ENCODE results near the gene TAL1.
"Not testable (repeated sequence)": the region's sequence is repeated elsewhere in the genome, so short reads cannot be mapped to it uniquely, and the experiment has no call there.

The TAL1 gene

DNA sequence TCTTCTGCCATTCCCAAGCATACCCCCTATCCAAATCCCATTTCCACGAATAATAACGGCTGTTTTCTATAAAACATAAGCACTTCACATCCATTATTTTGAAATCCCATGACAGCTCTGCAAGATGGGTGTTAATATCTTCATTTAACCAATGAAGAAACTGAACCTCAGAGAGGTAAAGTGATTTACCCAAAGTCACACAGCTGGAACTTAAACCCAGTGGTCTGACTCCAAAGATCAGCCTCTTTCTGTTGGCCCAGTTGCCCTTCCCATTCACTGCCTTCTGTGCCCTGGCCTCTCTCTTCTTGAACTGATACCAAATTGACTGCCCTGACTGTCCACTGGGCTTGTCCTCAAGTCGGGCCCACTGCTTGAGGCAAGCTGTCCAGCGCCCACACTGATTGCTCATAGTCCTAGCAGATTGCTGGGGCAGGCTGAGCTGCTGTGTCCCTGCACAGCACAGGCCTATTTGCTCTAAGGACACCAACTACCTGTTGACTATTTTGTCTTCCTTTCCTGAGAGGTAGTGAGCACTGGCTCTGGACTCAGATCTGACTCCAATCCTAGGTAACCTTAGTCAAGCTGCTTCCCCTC lies 19.3 kb downstream of the TAL1 start:
- DNase-seq (ENCODE audit: low read depth), result no peak

- no peak for DNase-seq (ENCODE audit: low read depth)
Measured at GRCh38 chr1:47211796-47212269, 20.2 kb downstream of the TAL1 start.

- DNase-seq (ENCODE audit: low read depth), result no peak
Measured at GRCh38 chr1:47210666-47211065, 21.4 kb downstream of the TAL1 start.

- DNase-seq (ENCODE audit: low read depth), result no peak
Measured at GRCh38 chr1:47209725-47210325, 22.2 kb downstream of the TAL1 start.

DNA sequence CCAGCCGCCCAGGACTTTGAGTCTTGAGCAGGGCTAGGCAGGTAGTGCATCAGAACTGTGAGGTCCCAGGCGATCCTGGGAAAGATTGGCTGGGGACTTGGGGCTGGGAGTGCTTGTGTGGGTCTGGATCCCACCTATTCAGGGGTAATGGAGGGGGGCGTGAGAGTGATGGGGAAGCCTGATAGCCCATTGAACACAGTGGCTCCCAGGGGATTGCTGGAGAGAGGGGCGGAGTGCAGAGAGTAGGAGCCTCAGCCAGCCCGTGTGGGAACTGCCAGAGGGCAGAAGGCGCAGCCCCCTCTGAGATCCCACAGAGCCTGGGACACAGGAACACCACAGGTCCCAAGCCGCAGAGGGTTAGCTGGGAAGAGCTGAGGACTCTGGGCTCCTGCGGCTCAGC lies 22.9 kb downstream of the TAL1 start:
- no peak for DNase-seq (ENCODE audit: low read depth)

DNA sequence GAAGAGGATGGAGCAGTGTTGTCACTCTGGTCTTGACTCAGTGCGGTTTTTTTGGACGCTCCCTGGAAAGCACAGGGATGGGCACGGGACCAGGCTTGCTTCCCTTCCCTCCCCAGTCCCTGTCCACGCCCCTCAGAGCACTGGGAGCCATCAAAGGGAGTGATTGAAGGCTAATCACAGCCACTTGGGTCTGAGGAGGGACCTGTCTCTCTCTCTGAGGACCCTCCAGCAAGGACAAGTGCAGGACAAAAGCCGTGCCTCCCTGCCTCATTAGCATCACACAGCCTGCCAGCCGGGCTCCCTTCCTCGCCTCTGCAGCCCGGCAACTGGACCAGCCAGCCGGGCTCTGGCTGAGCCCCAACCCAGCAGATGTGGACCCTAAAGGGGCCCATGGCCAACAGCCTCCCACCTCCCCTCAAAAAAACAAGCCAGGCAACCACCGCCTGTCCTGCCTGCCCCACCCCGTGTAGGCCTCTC lies 23.6 kb downstream of the TAL1 start:
- no peak for DNase-seq (ENCODE audit: low read depth)

- DNase-seq (ENCODE audit: low read depth), result no peak
Measured at GRCh38 chr1:47207803-47208373, 24.1 kb downstream of the TAL1 start.

- DNase-seq (ENCODE audit: low read depth), result no peak
Measured at GRCh38 chr1:47205918-47206317, 26.1 kb downstream of the TAL1 start.

DNA sequence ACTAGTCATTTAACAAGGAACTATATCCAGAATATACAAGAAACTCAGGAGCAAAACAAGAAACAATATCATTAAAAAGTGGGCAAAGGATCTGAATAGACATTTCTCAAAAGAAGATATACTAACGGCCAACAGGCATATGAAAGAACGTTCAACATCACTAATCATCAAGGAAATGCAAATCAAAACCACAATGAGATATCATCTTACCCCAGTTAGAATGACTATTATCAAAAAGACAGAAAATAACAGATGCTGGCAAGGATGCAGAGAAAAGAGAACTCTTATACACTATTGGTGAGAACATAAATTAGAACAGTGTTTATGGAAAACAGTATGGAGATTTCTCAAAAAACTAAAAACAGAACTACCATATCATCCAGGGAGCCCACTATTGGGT lies 28.5 kb downstream of the TAL1 start:
- not testable (repeated sequence) for DNase-seq (ENCODE audit: low read depth)

DNA sequence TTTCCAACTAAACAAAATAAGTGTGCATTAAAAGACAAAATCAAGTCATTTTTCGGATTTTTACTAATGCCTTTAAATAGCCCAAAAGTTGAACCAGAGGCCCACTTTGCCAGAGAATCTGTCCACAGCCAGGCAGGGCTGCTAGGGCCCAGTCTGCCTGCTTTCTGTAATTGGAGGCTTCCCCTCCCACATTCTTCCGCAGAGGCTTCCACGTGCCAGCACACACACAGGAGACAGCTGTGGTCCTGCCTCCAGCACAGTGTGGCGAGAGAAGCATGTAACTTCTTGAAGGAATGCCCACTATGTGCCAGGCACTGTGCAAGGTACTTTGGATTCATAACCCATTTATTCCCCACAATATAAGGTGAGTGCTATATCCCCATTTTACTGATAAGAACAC lies 30.8 kb downstream of the TAL1 start:
- no peak for DNase-seq (ENCODE audit: low read depth)

GRCh38 chr1:47198214-47198613 lies 33.8 kb downstream of the TAL1 start:
- no peak for DNase-seq (ENCODE audit: low read depth)

GRCh38 chr1:47196622-47197021 lies 35.4 kb downstream of the TAL1 start:
- no peak for DNase-seq (ENCODE audit: low read depth)

GRCh38 chr1:47195981-47196380 lies 36.0 kb downstream of the TAL1 start:
- DNase-seq (ENCODE audit: low read depth), result not testable (repeated sequence)

DNA sequence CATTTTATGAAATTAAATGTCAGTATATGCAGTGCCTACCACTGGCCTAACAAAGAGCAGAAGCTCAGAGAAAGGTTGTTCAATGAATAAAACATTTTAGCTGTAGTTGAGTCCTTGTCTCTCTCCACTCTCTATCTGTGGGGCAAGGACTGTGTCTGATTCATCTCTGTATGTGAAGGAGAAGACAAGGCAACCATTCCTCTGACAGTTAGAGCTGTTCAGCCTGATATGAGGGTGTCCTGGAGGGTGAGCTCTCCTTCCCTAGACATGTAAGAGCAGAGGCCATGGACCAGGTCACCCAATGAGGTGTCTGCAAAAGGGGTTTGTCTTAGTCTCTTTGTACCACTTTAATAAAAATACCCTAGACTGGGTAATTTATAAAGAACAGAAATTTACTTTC lies 37.7 kb downstream of the TAL1 start:
- no peak for DNase-seq (ENCODE audit: low read depth)

DNA sequence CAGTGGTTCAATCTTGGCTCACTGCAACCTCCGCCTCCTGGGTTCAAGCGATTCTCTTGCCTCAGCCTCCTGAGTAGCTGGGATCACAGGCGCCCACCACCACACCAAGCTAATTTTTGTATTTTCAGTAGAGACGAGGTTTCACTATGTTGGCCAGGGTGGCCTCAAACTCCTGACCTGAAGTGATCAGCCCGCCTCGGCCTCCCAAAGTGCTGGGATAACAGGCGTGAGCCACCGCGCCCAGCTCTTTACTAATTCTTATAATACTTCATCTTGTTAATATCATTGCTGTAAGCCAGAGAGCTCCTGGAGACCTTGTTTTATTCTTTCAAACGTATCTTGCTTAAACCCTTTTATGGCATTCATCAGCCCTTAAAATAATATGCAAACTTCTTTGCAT lies 38.5 kb downstream of the TAL1 start:
- DNase-seq (ENCODE audit: low read depth), result not testable (repeated sequence)

GRCh38 chr1:47192458-47193384 lies 39.3 kb downstream of the TAL1 start:
- no peak for DNase-seq (ENCODE audit: low read depth)

DNA sequence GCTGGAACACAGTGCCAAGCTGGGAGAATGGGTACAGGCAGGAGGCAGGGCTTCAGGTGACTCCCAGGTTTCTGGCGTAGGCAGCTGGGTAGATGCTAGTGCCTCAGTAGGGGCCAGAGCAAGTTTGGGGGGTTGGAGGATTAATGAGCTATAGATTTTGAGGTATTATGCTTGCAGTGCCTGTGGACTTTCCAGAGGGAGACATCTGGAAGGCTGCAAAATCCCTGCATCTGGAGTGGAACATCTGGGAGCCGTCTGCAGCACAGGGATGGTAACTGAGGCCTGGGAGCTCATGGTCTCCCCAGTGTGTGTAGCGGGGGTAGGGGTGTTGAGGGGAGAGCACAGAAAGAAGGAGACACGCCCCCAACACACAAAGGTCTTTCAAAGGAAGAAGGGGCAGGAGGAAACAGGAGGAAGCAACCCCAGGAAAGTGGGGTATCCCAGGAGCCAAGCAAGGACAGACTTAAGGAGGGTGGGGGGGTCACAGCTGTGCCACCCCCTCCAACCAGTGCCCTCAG lies 40.0 kb downstream of the TAL1 start:
- no peak for DNase-seq (ENCODE audit: low read depth)

DNA sequence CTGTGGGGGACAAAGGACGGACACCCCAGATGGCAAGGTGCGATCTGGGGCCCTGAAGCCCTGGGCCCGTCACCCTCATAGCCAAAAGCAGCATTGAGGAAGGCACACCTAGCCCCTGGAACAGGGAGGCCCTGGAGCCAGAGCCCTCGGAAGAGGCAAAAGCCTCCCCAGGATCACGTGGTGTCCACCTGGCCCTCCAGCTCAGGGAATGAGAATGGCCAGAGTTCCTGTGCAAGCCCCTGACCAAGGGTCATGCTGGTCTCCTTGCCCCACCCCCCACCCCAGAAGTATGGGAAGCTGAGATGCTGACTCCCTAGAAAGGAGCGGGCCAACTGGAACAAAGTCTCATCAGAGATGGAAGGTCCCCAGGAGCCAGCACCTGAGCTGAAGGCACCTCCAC lies 41.2 kb downstream of the TAL1 start:
- DNase-seq (ENCODE audit: low read depth), result no peak

- no peak for DNase-seq (ENCODE audit: low read depth)
Measured at GRCh38 chr1:47190509-47190855, 41.5 kb downstream of the TAL1 start.

DNA sequence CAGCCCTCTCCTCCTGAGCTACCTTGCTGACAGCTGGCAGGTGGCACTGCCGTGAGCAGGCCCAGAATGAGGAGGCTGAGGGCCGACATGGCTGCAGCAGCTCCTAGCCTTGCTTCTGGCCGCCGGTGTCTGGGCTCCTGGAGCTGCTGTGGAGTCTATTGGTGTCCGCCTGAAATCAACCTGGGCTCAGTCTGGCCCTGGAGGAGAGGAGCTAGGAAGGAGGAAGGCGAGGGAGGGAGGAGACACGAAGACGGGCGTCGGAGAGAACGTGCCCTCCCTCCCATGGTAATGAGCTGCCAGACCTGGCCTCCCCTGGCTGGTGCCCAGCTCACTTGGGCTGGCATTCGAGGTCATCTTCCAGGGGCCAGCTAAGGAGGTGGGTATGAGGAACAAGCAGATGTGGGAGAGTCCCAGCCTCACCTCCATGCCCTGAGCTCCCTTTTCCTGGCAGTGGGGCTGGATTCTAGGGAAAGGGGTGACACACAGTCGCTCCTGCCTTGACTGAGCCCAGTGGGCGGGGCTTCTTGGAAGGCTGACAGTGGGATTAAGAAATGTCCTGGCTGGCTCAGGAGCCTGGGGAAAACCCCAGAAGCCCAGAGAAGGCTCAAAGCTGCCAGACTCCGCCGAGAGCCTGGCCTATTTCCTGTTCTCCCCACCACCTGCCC lies 42.0 kb downstream of the TAL1 start, which contains the start of gene PDZK1IP1:
TSS of gene PDZK1IP1 (minus strand) at position 193 of the 665 bp plus-strand sequence. CDS start at position 89, 104 bp downstream.
- DNase-seq (ENCODE audit: low read depth), result no peak
